Measurements from ENCODE around the gene EVA1A. TPM values are rescaled to one million over a fixed set of nuclear protein-coding genes. Genes with fewer than 3 reads are reported as not detected.

The EVA1A gene
- total RNA-seq, 1 experiment from 2014 or later: not detected

- no peak for DNase-seq
- Mint-ChIP-seq H3K4me1 (ENCODE audit: low read depth, unreplicated experiment) (peaks cover 7% of the 10 kb centered on the region), H3K4me3 (ENCODE audit: low read depth, unreplicated experiment) (no peak overlapping the region), H3K27me3 (ENCODE audit: unreplicated experiment) (peaks cover 65% of the 10 kb centered on the region), H3K36me3 (ENCODE audit: insufficient read depth, unreplicated experiment) (no peaks in the 10 kb centered on the region), H3K27ac (ENCODE audit: unreplicated experiment) (no peak overlapping the region), H3K9me3 (ENCODE audit: low read depth, unreplicated experiment) (no peaks in the 10 kb centered on the region)
- CTCF ChIA-PET: no interaction called here
- no TSS peak for BruUV-seq (replicated peaks)
- no peak for TF ChIP-seq CTCF (IDR thresholded peaks at IDR 0.05; ENCODE audit: unreplicated experiment)
- intact Hi-C loops (cut with micrococcal nuclease; ENCODE audit: unreplicated experiment): no loop called here
Measured at GRCh38 chr2:75462206-75462605, 98.5 kb downstream of the EVA1A start.

GRCh38 chr2:75460630-75461029 lies 100.1 kb downstream of the EVA1A start:
- Mint-ChIP-seq H3K4me3 (ENCODE audit: low read depth, unreplicated experiment) (no peak overlapping the region), H3K9me3 (ENCODE audit: low read depth, unreplicated experiment) (no peaks in the 10 kb centered on the region), H3K27ac (ENCODE audit: unreplicated experiment) (no peak overlapping the region), H3K27me3 (ENCODE audit: unreplicated experiment) (peaks cover 59% of the 10 kb centered on the region), H3K4me1 (ENCODE audit: low read depth, unreplicated experiment) (peaks cover 7% of the 10 kb centered on the region), H3K36me3 (ENCODE audit: insufficient read depth, unreplicated experiment) (no peaks in the 10 kb centered on the region)
- CTCF ChIA-PET: no interaction called here
- intact Hi-C loops (cut with micrococcal nuclease; ENCODE audit: unreplicated experiment): no loop called here
- TF ChIP-seq CTCF (IDR thresholded peaks at IDR 0.05; ENCODE audit: unreplicated experiment): no peak
- no TSS peak for BruUV-seq (replicated peaks)
- no peak for DNase-seq

GRCh38 chr2:75459565-75460310 lies 101.0 kb downstream of the EVA1A start:
- CTCF ChIA-PET: no interaction called here
- intact Hi-C loops (cut with micrococcal nuclease; ENCODE audit: unreplicated experiment): no loop called here
- Mint-ChIP-seq H3K4me1 (ENCODE audit: low read depth, unreplicated experiment) (peaks cover 7% of the 10 kb centered on the region), H3K4me3 (ENCODE audit: low read depth, unreplicated experiment) (no peak overlapping the region), H3K36me3 (ENCODE audit: insufficient read depth, unreplicated experiment) (no peaks in the 10 kb centered on the region), H3K27me3 (ENCODE audit: unreplicated experiment) (peaks cover 51% of the 10 kb centered on the region), H3K27ac (ENCODE audit: unreplicated experiment) (no peak overlapping the region), H3K9me3 (ENCODE audit: low read depth, unreplicated experiment) (no peaks in the 10 kb centered on the region)
- BruUV-seq (replicated peaks): no TSS peak
- no peak for DNase-seq
- TF ChIP-seq CTCF (IDR thresholded peaks at IDR 0.05; ENCODE audit: unreplicated experiment): no peak

GRCh38 chr2:75458201-75458600 lies 102.5 kb downstream of the EVA1A start:
- no TSS peak for BruUV-seq (replicated peaks)
- Mint-ChIP-seq H3K4me3 (ENCODE audit: low read depth, unreplicated experiment) (no peak overlapping the region), H3K27ac (ENCODE audit: unreplicated experiment) (no peak overlapping the region), H3K27me3 (ENCODE audit: unreplicated experiment) (peaks cover 35% of the 10 kb centered on the region), H3K36me3 (ENCODE audit: insufficient read depth, unreplicated experiment) (no peaks in the 10 kb centered on the region), H3K9me3 (ENCODE audit: low read depth, unreplicated experiment) (no peaks in the 10 kb centered on the region), H3K4me1 (ENCODE audit: low read depth, unreplicated experiment) (peaks cover 7% of the 10 kb centered on the region)
- TF ChIP-seq CTCF (IDR thresholded peaks at IDR 0.05; ENCODE audit: unreplicated experiment): no peak
- intact Hi-C loops (cut with micrococcal nuclease; ENCODE audit: unreplicated experiment): no loop called here
- CTCF ChIA-PET: no interaction called here
- DNase-seq: no peak
